KMS-11 (cell line): ENCODE data around the gene BRSK2.

Source experiments
- H2AFZ ChIP-seq: fragments of 200-600 bp; sonication (generic); 2 replicates; pipeline ENCODE4 v1.6.1; 2016; ENCODE audit warnings: antibody characterized with exemption, mixed run types, low read depth
- H3K27ac ChIP-seq: fragments of 200-600 bp; sonication (generic); 2 replicates; pipeline ENCODE4 v1.6.1; 2016; ENCODE audit warnings: mild to moderate bottlenecking, mixed run types
- H3K27me3 ChIP-seq: fragments of 200-600 bp; sonication (generic); 2 replicates; pipeline ENCODE4 v1.6.1; 2017; ENCODE audit warnings: mild to moderate bottlenecking, low read depth, mixed run types, moderate library complexity; ENCODE audit not compliant: insufficient read depth
- H3K36me3 ChIP-seq: fragments of 200-600 bp; sonication (generic); 2 replicates; pipeline ENCODE4 v1.6.1; 2017; ENCODE audit warnings: mild to moderate bottlenecking, mixed run types; ENCODE audit not compliant: insufficient read depth
- H3K4me1 ChIP-seq: fragments of 200-600 bp; sonication (generic); 2 replicates; pipeline ENCODE4 v1.6.1; 2016; ENCODE audit warnings: mild to moderate bottlenecking, low read depth, mixed run types; ENCODE audit not compliant: poor library complexity, severe bottlenecking
- H3K4me2 ChIP-seq: fragments of 200-600 bp; sonication (generic); 2 replicates; pipeline ENCODE4 v1.7.0; 2016; ENCODE audit warnings: mild to moderate bottlenecking, mixed run types
- H3K4me3 ChIP-seq: fragments of 200-600 bp; sonication (generic); IDR thresholded peaks from 2 replicates; pipeline ENCODE4 v1.6.1; 2017; ENCODE audit warnings: low read depth, low read length, mixed read lengths; ENCODE audit not compliant: insufficient read depth
- H3K79me2 ChIP-seq: fragments of 200-600 bp; sonication (generic); 2 replicates; pipeline ENCODE4 v1.6.1; 2016; ENCODE audit warnings: low read depth, mixed run types; ENCODE audit not compliant: insufficient read depth
- H3K9ac ChIP-seq: fragments of 200-600 bp; sonication (generic); 2 replicates; pipeline ENCODE4 v1.6.1; 2016; ENCODE audit warnings: mild to moderate bottlenecking, mixed run types
- H4K20me1 ChIP-seq: fragments of 200-600 bp; sonication (generic); 2 replicates; pipeline ENCODE4 v1.6.1; 2016; ENCODE audit warnings: mild to moderate bottlenecking, mixed run types; ENCODE audit not compliant: insufficient read depth
- TF ChIP-seq, protein P1 (sequence below): fragments of 200-600 bp; sonication (generic); conservative IDR thresholded peaks from 2 replicates; pipeline ENCODE4 v1.6.1; 2017; ENCODE audit warnings: low read depth, mild to moderate bottlenecking, antibody characterized with exemption, low read length, moderate library complexity, mixed read lengths

BRSK2 gene

DNA sequence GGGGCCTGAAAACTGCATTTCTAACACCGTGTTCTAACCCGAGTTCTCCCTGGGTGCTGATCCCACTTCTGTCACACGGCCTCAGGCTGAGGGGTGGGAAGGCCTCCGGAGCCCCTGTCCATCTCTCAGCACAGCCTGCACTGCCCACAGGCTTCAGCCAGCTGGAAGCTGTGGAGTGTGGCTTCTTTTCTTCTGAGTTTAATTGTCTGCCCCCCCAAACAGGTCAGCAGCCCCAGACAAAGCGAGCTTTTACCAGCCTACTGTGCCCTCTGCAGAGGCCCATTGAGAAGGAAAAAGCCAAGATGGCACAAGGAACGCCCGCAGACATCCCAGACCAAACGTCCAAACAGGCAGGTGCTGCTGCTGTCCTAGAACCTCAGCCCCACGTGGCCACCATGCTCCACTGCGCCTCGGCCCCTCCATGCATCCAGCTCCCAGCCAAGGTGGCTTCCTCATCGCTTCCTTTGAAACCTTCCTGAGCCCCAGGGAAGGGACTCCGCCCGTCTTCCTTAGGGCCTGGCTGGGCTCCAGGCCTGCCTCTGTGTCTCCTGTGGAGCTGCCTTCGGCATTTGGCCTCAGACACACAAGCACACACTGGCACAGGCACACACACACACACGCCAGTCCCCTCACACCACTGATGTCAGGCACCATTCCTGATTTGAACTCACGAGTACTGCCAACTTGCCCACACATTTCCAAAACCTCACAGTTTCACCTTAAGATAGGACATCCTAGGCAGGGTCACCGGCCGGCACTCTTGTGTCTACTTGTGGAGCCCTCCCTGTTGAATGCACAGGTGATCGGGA, 95.2 kb downstream of the BRSK2 start:
- Histone ChIP-seq H3K36me3 (no peaks in the 10 kb centered on the region), H3K4me3 (no peak overlapping the region), H2AFZ (no peak overlapping the region), H3K27ac (no peak overlapping the region), H4K20me1 (no peaks in the 10 kb centered on the region), H3K9ac (no peak overlapping the region), H3K27me3 (no peaks in the 10 kb centered on the region), H3K79me2 (no peaks in the 10 kb centered on the region), H3K4me2 (no peak overlapping the region), H3K4me1 (no peaks in the 10 kb centered on the region)
- TF ChIP-seq, protein P1, sequence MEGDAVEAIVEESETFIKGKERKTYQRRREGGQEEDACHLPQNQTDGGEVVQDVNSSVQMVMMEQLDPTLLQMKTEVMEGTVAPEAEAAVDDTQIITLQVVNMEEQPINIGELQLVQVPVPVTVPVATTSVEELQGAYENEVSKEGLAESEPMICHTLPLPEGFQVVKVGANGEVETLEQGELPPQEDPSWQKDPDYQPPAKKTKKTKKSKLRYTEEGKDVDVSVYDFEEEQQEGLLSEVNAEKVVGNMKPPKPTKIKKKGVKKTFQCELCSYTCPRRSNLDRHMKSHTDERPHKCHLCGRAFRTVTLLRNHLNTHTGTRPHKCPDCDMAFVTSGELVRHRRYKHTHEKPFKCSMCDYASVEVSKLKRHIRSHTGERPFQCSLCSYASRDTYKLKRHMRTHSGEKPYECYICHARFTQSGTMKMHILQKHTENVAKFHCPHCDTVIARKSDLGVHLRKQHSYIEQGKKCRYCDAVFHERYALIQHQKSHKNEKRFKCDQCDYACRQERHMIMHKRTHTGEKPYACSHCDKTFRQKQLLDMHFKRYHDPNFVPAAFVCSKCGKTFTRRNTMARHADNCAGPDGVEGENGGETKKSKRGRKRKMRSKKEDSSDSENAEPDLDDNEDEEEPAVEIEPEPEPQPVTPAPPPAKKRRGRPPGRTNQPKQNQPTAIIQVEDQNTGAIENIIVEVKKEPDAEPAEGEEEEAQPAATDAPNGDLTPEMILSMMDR = no peak

DNA sequence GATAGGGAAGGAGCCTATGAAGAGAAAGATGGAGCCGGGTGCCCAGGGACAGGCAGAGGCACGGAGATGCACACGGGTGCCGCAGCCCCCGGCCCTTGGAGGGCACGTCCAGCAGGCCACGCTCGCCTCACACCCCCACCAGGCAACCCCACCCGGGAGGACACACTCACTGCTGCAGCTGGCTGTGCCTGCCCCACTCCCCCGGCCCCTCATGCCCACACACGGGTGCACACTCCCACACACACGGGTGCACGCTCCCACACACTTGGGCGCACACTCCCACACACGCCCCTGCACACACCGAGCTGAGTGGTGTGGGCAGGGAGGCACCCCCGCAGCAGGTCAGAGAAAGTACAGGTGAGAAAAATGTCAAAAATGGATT, 95.8 kb downstream of the BRSK2 start:
- TF ChIP-seq, protein P1 = no peak
- no peaks in the 10 kb centered on the region for H3K79me2 ChIP-seq
- no peaks in the 10 kb centered on the region for H3K4me1 ChIP-seq
- no peak overlapping the region for H3K4me2 ChIP-seq
- H3K9ac ChIP-seq = no peak overlapping the region
- no peaks in the 10 kb centered on the region for H3K27me3 ChIP-seq
- no peaks in the 10 kb centered on the region for H4K20me1 ChIP-seq
- H3K4me3 ChIP-seq = no peak overlapping the region
- no peak overlapping the region for H3K27ac ChIP-seq
- H3K36me3 ChIP-seq = no peaks in the 10 kb centered on the region
- H2AFZ ChIP-seq = no peak overlapping the region

DNA sequence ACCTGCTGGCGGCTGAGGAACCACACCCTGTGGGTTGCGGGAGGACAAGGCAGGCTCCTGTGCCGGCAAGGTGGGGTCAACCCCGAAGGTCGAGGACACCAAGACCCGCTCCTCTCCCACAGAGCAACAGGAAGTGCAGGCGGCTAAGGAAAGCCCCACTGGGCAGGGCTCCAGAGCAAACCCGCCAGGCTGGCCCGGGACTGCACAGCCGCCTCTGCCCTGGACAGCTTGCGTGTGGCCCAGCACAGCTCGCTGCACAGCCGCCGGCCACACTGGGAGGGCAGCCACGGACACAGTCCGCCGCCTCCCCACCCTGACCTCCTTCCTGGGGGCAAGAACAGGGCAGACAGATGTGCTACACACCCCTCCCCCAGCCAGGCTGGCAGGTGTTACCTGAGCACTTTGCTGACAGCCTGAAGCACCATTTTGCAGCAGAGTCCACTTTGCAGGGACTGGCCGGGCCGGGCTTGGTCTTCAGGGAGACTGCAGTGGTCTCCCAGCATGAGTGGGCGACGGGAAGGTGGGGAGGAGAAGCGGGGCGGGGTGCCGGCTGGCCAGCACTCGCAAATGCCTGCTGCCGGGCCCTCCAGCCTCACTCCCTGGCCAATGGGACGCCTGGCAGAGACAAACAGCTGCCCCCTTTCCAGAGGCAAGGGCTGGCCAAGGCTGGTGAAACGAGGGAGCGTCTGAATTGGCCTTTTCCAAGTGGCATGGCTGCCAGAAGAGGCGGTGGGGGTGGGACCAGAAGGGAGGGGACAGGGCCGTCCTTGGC, 96.5 kb downstream of the BRSK2 start, which contains the start of gene MOB2:
Gene MOB2 (minus strand): TSS at position 726 of the 772 bp plus-strand sequence. CDS start 223 bp downstream, at position 503.
- Histone ChIP-seq H4K20me1 (no peaks in the 10 kb centered on the region), H3K27me3 (no peaks in the 10 kb centered on the region), H3K4me3 (no peak within 1 kb of the TSS), H3K4me2 (no peak within 1 kb of the TSS), H3K9ac (no peak within 1 kb of the TSS), H3K4me1 (no peaks in the 10 kb centered on the region), H3K79me2 (no peaks in the 10 kb centered on the region), H3K27ac (no peak within 1 kb of the TSS), H3K36me3 (no peaks in the 10 kb centered on the region), H2AFZ (no peak within 1 kb of the TSS)
- TF ChIP-seq, protein P1 = no peak

DNA sequence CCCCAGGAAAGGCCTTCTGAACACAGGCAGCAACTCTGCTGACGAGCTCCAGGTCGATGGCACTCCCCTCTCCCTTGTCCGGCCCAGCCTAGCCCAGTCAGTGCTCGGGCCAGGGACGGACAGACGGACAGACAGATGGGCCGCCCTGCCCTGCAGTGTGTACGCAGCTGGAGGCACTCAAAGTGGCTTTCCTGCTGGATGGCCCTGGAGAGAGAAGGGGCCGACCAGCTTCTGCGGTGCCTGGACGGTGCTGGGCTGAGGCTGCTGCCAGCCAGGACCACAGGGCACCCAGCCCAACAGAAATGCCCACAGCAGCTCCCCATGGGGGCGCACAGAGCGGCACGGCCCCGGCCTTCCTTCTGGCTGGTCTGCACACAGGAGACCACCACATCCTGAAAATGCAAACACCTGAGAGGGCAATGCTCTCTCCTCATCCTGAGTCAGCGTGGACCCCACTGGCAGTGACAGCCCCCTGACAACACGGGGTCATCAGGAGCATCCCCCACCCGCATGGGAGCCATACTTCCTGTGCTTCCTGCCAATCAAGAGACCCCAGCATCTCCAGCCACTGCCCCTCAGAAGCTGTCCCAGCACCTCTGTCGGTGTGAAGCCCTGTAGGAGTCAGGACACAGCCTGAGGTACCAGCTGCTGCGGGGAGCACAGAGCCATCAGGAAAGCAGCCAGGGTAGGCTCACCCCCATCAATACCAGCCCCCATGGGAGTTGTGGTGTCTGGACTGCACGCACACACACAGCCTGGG, 97.5 kb downstream of the BRSK2 start:
- Histone ChIP-seq H3K4me2 (no peak overlapping the region), H3K36me3 (no peaks in the 10 kb centered on the region), H3K79me2 (no peaks in the 10 kb centered on the region), H3K9ac (no peak overlapping the region), H3K4me1 (no peaks in the 10 kb centered on the region), H4K20me1 (no peaks in the 10 kb centered on the region), H2AFZ (no peak overlapping the region), H3K27me3 (no peaks in the 10 kb centered on the region), H3K4me3 (no peak overlapping the region), H3K27ac (no peak overlapping the region)
- TF ChIP-seq, protein P1 = no peak
